Right renal pelvis (tissue), 4 donors: ENCODE data around the gene APBB2. TPM values are rescaled to one million over a fixed set of nuclear protein-coding genes. Genes with fewer than 3 reads are reported as not detected.
"Not testable (repeated sequence)": the region's sequence is repeated elsewhere in the genome, so short reads cannot be mapped to it uniquely, and the experiment has no call there.

Source experiments
- DNase-seq, 4 donors: peaks; one replicate each; pipeline ENCODE4 v3.0.0-alpha.2; 2013; ENCODE audit warnings: low read depth in 4 of 4, low spot score in 3 of 4, missing footprints in 1 of 4
- polyA plus RNA-seq, 4 donors: library from polyadenylated mRNA; unstranded; fragments of 120-200 nt; gene quantifications; one replicate each; pipeline ENCODE4 v1.2.1, GENCODE V29; 2013; ENCODE audit not compliant: insufficient read length in 4 of 4

The APBB2 gene
- polyA plus RNA-seq, 4 donors: 43.8 to 55.1 (median 52.6) TPM

- DNase-seq: no peak
Observed at GRCh38 chr4:40842725-40843423, 371.5 kb downstream of the APBB2 start.

GRCh38 chr4:40842318-40842717, 372.0 kb downstream of the APBB2 start:
- DNase-seq: no peak

- DNase-seq: peak; percentile 54 to 80 (median 68)
Observed at GRCh38 chr4:40840985-40841571, 373.3 kb downstream of the APBB2 start.

GRCh38 chr4:40840255-40840984, 373.9 kb downstream of the APBB2 start:
- no peak for DNase-seq

GRCh38 chr4:40838742-40839141, 375.6 kb downstream of the APBB2 start:
- DNase-seq: no peak

- no peak for DNase-seq
Observed at GRCh38 chr4:40837094-40837870, 377.1 kb downstream of the APBB2 start.

GRCh38 chr4:40833212-40833611, 381.1 kb downstream of the APBB2 start:
- no peak for DNase-seq

- no peak for DNase-seq
Observed at GRCh38 chr4:40832175-40832574, 382.2 kb downstream of the APBB2 start.

GRCh38 chr4:40831146-40831907, 383.0 kb downstream of the APBB2 start:
- no peak for DNase-seq

GRCh38 chr4:40829586-40829985, 384.8 kb downstream of the APBB2 start:
- no peak for DNase-seq

GRCh38 chr4:40828661-40829060, 385.7 kb downstream of the APBB2 start:
- DNase-seq: no peak

- no peak for DNase-seq
Observed at GRCh38 chr4:40827758-40828157, 386.6 kb downstream of the APBB2 start.

GRCh38 chr4:40826821-40827220, 387.5 kb downstream of the APBB2 start:
- DNase-seq: no peak

GRCh38 chr4:40825014-40825838, 389.1 kb downstream of the APBB2 start:
- DNase-seq: no peak

GRCh38 chr4:40822420-40823166, 391.7 kb downstream of the APBB2 start:
- DNase-seq: no peak

GRCh38 chr4:40820101-40820500, 394.2 kb downstream of the APBB2 start:
- DNase-seq: no peak

GRCh38 chr4:40817157-40817556, 397.2 kb downstream of the APBB2 start:
- not testable (repeated sequence) for DNase-seq

- no peak for DNase-seq
Observed at GRCh38 chr4:40812856-40813255, 401.5 kb downstream of the APBB2 start.

- no peak for DNase-seq
Observed at GRCh38 chr4:40812386-40812785, 402.0 kb downstream of the APBB2 start.
